ENCODE measurements around the gene NARS2.

DNA sequence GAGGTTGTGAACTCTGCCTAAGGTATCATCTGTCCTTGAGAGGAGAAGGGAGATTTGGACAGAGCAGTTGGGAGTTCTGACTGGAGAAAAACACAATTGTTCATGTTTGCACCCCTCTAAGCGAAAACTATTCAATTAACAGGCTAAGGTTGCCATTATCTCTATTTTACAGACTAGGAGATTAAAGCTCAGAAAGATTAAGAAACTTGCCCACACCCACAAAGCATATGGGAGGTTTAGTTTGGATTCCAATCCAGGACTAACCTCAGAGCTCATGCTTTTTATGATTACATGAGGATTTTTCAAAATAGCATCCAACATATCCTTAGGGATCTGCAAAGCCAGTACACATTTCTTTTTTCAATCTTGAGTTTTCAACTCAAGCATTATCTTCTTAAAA is 179.1 kb downstream of the NARS2 start:
- TF ChIP-seq CTCF (conservative IDR thresholded peaks at IDR 0.05; ENCODE audit: low read depth, low read length), result no peak
- TF ChIP-seq EZH2 (IDR thresholded peaks at IDR 0.05; ENCODE audit: borderline replicate concordance, low read depth, low read length, poor library complexity, severe bottlenecking), result no peak
